Stimulated activated CD8-positive, alpha-beta memory T cell treated with anti-CD3 and anti-CD28 coated beads, Interleukin-7, amount 100 ng/mL, for 24 hours (primary cell): Measurements from ENCODE around the gene ANKDD1B.
A peak's percentile ranks its signal among the peaks of the same experiment; 100 is the strongest.
"Not testable (repeated sequence)": the region's sequence is repeated elsewhere in the genome, so short reads cannot be mapped to it uniquely, and the experiment has no call there.

Experiments used
- DNase-seq: peaks from one replicate; pipeline ENCODE4 v3.0.0-alpha.2; 2020; ENCODE audit warnings: low read depth

ANKDD1B gene

DNA sequence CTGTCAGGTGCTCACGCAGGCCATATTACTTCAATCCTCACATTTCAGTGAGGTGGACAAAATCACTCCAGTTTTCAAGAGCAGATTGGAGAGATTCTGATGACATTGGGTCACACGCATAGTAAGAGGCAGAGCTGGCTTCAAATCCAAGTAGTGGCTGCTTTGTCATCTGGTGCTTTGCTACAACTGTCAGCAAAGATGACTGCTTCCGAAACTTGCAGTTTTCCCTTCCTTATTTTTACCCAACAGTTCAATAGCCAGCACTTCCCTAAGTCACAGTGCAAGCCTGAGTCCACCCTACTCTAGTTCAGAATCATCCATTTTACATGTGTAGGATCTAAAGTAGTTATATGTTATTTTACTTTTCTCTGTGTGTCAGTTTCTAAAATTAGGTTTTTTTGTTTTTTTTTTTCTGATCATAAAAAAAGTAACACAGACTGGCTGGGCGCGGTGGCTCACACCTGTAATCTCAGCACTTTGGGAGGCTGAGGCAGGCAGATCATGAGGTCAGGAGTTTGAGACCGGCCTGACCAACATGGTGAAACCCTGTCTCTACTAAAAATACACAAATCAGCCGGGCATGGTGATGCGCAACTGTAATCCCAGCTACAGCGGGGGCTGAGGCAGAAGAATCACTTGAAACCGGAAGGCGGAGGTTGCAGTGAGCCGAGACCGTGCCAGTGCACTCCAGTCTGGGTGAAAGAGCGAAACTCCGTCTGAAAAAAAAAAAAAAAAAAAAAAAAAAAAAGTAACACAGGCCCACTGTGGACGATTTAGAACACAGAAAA is 49.6 kb downstream of the ANKDD1B start:
- no peak for DNase-seq

GRCh38 chr5:75662061-75662460 is 50.8 kb downstream of the ANKDD1B start:
- no peak for DNase-seq

- no peak for DNase-seq
Measured at GRCh38 chr5:75663579-75664284, 52.5 kb downstream of the ANKDD1B start.

- no peak for DNase-seq
Measured at GRCh38 chr5:75664979-75665378, 53.7 kb downstream of the ANKDD1B start.

- DNase-seq: no peak
Measured at GRCh38 chr5:75666801-75667200, 55.5 kb downstream of the ANKDD1B start.

GRCh38 chr5:75667586-75667985 is 56.3 kb downstream of the ANKDD1B start:
- no peak for DNase-seq

GRCh38 chr5:75668445-75668844 is 57.2 kb downstream of the ANKDD1B start:
- no peak for DNase-seq

DNA sequence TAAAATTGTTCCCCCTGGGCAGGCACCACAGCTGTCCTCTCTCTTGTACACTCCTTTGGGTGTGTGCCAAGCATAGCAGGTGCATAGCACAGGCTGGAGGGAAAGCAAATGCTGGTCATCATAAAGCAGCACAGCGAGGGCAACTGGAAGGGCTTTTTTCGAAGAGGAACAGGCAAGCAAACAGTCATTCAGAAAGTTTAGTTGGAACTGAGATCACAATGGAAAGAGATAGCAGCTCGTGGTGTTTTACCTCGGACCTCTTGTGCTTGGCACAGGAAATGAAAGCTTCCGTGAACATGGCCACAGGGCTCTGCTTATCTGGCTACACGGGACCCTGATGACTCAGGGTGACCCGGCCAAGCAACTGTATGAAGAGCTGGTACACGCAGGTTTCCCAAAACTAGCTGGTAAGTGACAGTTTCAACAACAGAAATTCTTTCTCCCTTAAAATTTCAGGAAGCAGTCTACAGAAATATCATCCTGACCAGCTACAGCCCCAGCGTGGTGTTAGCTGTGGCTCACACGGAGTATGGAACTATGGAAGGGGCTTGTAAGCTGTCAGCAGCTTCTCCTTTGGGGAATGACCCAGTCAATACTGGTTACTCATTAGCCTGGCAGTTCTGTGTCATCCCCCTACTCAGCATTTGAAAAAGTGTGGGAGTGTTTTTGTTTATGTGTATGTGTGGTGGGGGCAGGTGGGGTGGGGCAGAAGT is 57.9 kb downstream of the ANKDD1B start:
- peak; percentile 30 for DNase-seq

- no peak for DNase-seq
Measured at GRCh38 chr5:75670577-75670976, 59.3 kb downstream of the ANKDD1B start.

GRCh38 chr5:75671506-75671905 is 60.3 kb downstream of the ANKDD1B start:
- no peak for DNase-seq

GRCh38 chr5:75672616-75673015 is 61.4 kb downstream of the ANKDD1B start:
- no peak for DNase-seq

DNA sequence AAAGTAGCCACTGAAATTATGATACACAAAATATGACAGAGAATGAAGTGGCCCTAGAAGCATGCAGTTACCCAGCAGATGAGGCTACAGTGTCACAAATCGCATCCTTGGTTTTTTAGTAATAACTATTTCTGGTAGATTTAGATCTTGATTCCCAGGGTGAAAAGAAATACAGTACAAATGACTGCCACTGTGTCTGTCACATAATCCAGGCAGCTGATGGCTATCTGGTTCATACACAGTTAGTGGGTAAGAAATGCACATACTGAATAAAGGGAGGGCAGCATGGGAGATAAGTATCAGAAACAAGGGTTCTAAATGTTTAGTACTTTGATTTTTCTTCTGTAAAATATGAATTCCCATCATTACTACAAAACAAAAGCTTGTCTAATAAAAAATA is 64.5 kb downstream of the ANKDD1B start:
- DNase-seq: no peak

GRCh38 chr5:75677607-75678006 is 66.4 kb downstream of the ANKDD1B start:
- DNase-seq: no peak

DNA sequence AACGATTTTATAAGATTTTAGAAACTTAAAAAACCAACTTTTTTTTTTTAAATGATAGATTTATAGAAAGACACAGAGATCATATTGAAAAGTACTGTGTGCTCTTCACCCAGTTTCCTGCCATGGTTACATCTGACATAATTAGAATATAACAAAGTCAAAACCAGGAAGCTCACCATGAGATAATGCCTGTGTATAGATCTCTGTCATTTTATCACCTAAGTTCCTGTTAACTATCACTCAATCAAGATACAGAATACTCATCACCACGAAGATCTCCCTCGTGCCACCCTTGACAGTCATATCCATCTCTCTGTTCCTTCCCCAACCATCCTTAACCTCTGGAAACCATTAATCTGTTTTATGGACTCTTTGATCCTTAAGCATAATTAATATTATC is 66.9 kb downstream of the ANKDD1B start:
- DNase-seq: no peak

GRCh38 chr5:75681125-75681830 is 70.0 kb downstream of the ANKDD1B start:
- DNase-seq: no peak

DNA sequence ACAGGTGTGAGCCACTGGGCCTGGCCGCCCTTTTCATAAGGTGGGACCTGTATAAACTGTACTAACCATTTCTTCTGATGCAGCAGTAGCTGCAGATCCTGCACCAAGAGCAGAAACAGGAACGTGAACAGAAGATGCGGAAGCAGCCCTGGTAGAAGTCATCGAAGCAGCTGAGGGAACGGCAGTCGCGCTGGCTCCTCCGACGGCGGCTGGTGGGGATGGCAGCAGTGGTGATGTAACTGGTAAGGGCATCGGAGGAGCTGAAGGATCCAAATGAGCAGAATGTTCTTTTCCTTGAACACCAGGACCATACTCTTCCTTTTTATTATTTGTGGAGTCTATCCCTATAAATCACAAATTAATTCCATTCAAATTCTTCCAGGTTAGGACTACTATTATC is 73.9 kb downstream of the ANKDD1B start:
- DNase-seq: no peak

DNA sequence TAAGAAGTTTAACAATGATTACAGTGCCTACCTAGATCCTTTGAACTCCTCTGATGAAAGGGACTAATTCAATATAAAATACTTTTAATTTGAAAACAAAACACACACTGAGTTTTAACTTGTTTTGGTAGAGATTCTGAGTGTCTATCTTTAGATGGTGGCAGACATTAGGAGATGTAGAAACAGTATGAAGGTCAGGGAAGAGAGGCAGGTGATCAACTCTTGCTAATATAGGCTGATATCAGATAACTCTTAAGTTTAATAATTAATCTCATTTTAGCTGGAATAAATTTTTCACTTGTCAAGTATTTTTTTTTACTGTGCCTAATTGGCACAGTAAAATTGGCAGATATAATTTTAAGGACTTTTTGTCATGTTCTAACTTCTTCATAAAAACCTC is 75.2 kb downstream of the ANKDD1B start:
- DNase-seq: no peak

DNA sequence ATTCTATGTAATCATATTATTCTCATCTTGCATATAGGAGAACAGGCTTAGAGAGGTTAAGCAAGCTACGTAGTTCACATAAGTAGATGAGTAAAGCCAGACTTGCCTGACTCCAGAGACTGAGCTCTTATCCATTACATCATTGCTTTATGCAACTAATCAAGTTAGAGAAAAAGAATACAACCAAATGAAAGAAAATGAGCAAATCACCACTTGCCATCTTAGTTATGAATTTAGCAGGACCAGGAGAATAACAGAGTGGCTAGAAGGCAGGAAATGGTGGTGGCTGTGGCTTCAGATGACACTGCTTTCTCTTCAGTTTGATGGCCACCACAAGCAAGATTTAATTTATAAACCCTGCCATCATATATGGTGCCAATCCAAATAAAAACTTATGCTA is 79.4 kb downstream of the ANKDD1B start:
- no peak for DNase-seq

DNA sequence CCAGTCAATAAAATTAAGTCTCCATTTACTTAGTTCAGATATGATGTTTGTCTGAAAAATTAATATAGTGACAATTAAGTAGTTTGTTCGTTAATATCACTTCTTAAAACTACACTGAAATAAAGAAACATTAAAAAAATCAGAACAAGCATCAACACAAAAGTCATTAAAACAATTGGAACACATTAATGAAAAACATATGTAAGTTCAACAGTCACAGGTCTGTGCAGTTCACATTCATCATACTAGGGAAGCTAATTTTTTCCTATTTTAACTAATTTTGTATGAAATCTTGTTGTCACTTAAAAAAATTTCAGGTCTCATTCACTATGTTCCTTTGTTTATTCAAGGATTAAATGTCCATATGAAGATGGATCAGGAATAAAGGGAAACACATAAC is 83.5 kb downstream of the ANKDD1B start:
- no peak for DNase-seq

DNA sequence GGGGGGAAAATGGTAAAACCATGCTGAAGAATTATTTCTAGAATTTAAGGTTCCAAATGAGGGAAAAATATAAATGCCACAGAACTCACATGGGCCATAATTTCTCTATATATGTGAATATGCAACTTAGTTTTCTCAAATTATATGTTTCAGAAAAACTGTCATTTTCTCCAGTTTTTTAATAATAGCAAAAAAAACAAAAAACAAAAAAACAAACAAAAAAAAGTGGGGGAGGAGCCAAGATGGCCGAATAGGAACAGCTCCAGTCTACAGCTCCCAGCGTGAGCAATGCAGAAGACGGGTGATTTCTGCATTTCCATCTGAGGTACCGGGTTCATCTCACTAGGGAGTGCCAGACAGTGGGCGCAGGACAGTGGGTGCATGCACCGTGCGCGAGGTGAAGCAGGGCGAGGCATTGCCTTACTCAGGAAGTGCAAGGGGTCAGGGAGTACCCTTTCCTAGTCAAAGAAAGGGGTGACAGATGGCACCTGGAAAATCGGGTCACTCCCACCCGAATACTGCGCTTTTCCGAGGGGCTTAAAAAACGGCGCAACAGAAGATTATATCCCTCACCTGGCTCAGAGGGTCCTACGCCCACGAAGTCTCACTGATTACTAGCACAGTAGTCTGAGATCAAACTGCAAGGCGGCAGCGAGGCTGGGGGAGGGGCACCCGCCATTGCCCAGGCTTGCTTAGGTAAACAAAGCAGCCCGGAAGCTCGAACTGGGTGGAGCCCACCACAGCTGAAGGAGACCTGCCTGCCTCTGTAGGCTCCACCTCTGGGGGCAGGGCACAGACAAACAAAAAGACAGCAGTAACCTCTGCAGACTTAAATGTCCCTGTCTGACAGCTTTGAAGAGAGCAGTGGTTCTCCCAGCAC is 84.5 kb downstream of the ANKDD1B start:
- DNase-seq: not testable (repeated sequence)

DNA sequence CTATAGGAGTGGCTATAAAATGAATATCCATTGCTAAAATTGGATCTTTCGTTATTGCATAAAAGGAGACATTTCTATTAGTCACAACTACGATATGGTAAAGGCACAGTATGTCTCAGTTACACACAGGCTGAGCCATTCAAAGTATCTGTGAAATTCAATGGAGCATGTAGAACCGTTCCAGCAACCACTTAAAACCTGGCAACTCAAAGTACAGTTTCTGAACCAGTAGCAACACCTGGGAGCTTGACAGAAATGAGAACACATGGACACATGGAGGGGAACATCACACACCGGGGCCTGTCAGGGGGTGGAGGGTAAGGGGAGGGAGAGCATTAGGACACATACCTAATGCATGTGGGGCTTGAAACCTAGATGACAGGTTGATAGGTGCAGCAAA is 90.6 kb downstream of the ANKDD1B start:
- no peak for DNase-seq
